ENCODE results near the gene FBXO24. TPM values are rescaled to one million over a fixed set of nuclear protein-coding genes. Genes with fewer than 3 reads are reported as not detected.
A peak's percentile ranks its signal among the peaks of the same experiment; 100 is the strongest.

Gene FBXO24
- total and polyA plus RNA-seq, 9 of the 15 experiments (the other 6 are each of a cell fraction or from before 2014, with no cell fraction given), result 0.17 to 0.95 (median 0.50) TPM

GRCh38 chr7:100556541-100556940 is 29.6 kb upstream of the FBXO24 start (continued):
- TF ChIP-seq SRSF1 (IDR thresholded peaks at IDR 0.05; ENCODE audit: low read depth, low read length) (no peak), CUX1 (CRISPR knock-in tag; IDR thresholded peaks at IDR 0.05) (peak; percentile 57; the same call in 1 of the 2 replicates), MAX (CRISPR knock-in tag; IDR thresholded peaks at IDR 0.05) (no peak), FOXP4 (CRISPR knock-in tag; IDR thresholded peaks at IDR 0.05; ENCODE audit: borderline replicate concordance) (no peak), MAFF (IDR thresholded peaks at IDR 0.05; ENCODE audit: low read length) (peak; percentile 53; the same call in 1 of the 2 replicates), ZBTB2 (IDR thresholded peaks at IDR 0.05) (no peak), MTA1 (IDR thresholded peaks at IDR 0.05; ENCODE audit: borderline replicate concordance) (no peak), NFE2L1 (tag; IDR thresholded peaks at IDR 0.05; ENCODE audit: borderline replicate concordance, low read depth) (no peak), ZNF707 (CRISPR knock-in tag; conservative IDR thresholded peaks at IDR 0.05) (no peak), HDAC3 (IDR thresholded peaks at IDR 0.05; ENCODE audit: borderline replicate concordance, partially characterized antibody) (no peak), ZNF277 (CRISPR knock-in tag; IDR thresholded peaks at IDR 0.05; ENCODE audit: borderline replicate concordance) (no peak), TAF9B (IDR thresholded peaks at IDR 0.05; ENCODE audit: partially characterized antibody) (no peak), HNRNPUL1 (IDR thresholded peaks at IDR 0.05; ENCODE audit: low read length) (no peak), CC2D1A (IDR thresholded peaks at IDR 0.05) (no peak), MECOM (CRISPR knock-in tag; IDR thresholded peaks at IDR 0.05) (no peak), MEIS2 (IDR thresholded peaks at IDR 0.05; ENCODE audit: partially characterized antibody) (no peak), CBX5 (IDR thresholded peaks at IDR 0.05; ENCODE audit: borderline replicate concordance, low read depth) (no peak), ETV6 (IDR thresholded peaks at IDR 0.05; ENCODE audit: borderline replicate concordance in 1 of 2, low read depth in 2 of 2, low read length in 1 of 2) (no peak), ETV6 (CRISPR knock-in tag; IDR thresholded peaks at IDR 0.05; ENCODE audit: borderline replicate concordance) (no peak)
